Liver (tissue), 9 donors: ENCODE measurements around the gene TNK1. TPM values are rescaled to one million over a fixed set of nuclear protein-coding genes. Genes with fewer than 3 reads are reported as not detected.

Experiments used
- DNase-seq: peaks from one replicate; pipeline ENCODE4 v3.0.0-alpha.2; 2017; ENCODE audit warnings: low spot score
- H3K27ac ChIP-seq, 2 donors: one replicate each; pipeline ENCODE4 v1.7.0; 2013; ENCODE audit warnings: inconsistent platforms in 2 of 2, low read length in 2 of 2, control low read depth in 1 of 2, low read depth in 1 of 2, mild to moderate bottlenecking in 1 of 2
- H3K27me3 ChIP-seq, 4 donors: one replicate each; pipeline versions ENCODE4 v1.6.1 to v1.7.0; 2013; ENCODE audit warnings: low read length in 3 of 4, inconsistent platforms in 1 of 4, mild to moderate bottlenecking in 1 of 4, moderate library complexity in 1 of 4; ENCODE audit not compliant: control insufficient read depth in 4 of 4, insufficient read depth in 4 of 4
- H3K36me3 ChIP-seq, 4 donors: one replicate each; pipeline versions ENCODE4 v1.6.1 to v1.7.0; 2013; ENCODE audit warnings: low read length in 3 of 4, mild to moderate bottlenecking in 3 of 4, low read depth in 1 of 4, moderate library complexity in 1 of 4; ENCODE audit not compliant: control insufficient read depth in 4 of 4, insufficient read depth in 3 of 4
- H3K4me1 ChIP-seq, 4 donors: one replicate each; pipeline versions ENCODE4 v1.6.1 to v1.7.0; 2013; ENCODE audit warnings: low read length in 3 of 4, mild to moderate bottlenecking in 3 of 4, moderate library complexity in 1 of 4; ENCODE audit not compliant: control insufficient read depth in 4 of 4, insufficient read depth in 4 of 4
- H3K4me3 ChIP-seq, 3 donors: one replicate each; pipeline versions ENCODE4 v1.6.1 to v1.7.0; 2013; ENCODE audit warnings: low read length in 3 of 3, control low read depth in 1 of 3, low read depth in 1 of 3, mild to moderate bottlenecking in 1 of 3
- H3K9ac ChIP-seq, 2 donors: one replicate each; pipeline ENCODE4 v1.7.0; 2013; ENCODE audit warnings: low read length in 2 of 2, mild to moderate bottlenecking in 2 of 2, moderate library complexity in 2 of 2, control low read depth in 1 of 2, low read depth in 1 of 2
- H3K9me3 ChIP-seq, 4 donors: one replicate each; pipeline versions ENCODE4 v1.6.1 to v1.7.0; 2013; ENCODE audit warnings: low read length in 3 of 4; ENCODE audit not compliant: control insufficient read depth in 4 of 4
- ATF3 ChIP-seq: IDR thresholded peaks from 2 replicates; pipeline ENCODE4 v1.6.1; 2016; ENCODE audit warnings: antibody characterized with exemption
- CTCF ChIP-seq: fragments of 150-350 bp; IDR thresholded peaks from 2 replicates; pipeline ENCODE4 v1.5.1; 2017; ENCODE audit warnings: improper control_type of control experiment, low read depth, low read length; ENCODE audit not compliant: missing input control
- EGR1 ChIP-seq, 2 donors: IDR thresholded peaks; 2 replicates each; pipeline ENCODE4 v1.6.1; 2016 to 2018; ENCODE audit warnings: antibody characterized with exemption in 2 of 2, low read depth in 2 of 2
- FOXA1 ChIP-seq: IDR thresholded peaks from 2 replicates; pipeline ENCODE4 v1.6.1; 2016; ENCODE audit warnings: antibody characterized with exemption
- FOXA2 ChIP-seq: IDR thresholded peaks from 2 replicates; pipeline ENCODE4 v1.6.1; 2016; ENCODE audit warnings: antibody characterized with exemption
- GABPA ChIP-seq, 2 donors: IDR thresholded peaks in 1 of 2; conservative IDR thresholded peaks in 1 of 2; 2 replicates each; pipeline ENCODE4 v1.6.1; 2016; ENCODE audit warnings: antibody characterized with exemption in 2 of 2, mild to moderate bottlenecking in 1 of 2, moderate library complexity in 1 of 2
- HNF4A ChIP-seq, 2 donors: conservative IDR thresholded peaks; 2 replicates each; pipeline ENCODE4 v1.6.1; 2016; ENCODE audit warnings: antibody characterized with exemption in 2 of 2, mild to moderate bottlenecking in 2 of 2
- HNF4G ChIP-seq: IDR thresholded peaks from 2 replicates; pipeline ENCODE4 v1.6.1; 2016; ENCODE audit warnings: antibody characterized with exemption
- JUND ChIP-seq, 2 donors: IDR thresholded peaks; 2 replicates each; pipeline ENCODE4 v1.6.1; 2016; ENCODE audit warnings: antibody characterized with exemption in 2 of 2
- MAX ChIP-seq: IDR thresholded peaks from 2 replicates; pipeline ENCODE4 v1.6.1; 2016; ENCODE audit warnings: antibody characterized with exemption
- NR2F2 ChIP-seq: IDR thresholded peaks from 2 replicates; pipeline ENCODE4 v1.6.1; 2016; ENCODE audit warnings: antibody characterized with exemption
- RAD21 ChIP-seq, 2 donors: IDR thresholded peaks; 2 replicates each; pipeline ENCODE4 v1.6.1; 2016; ENCODE audit warnings: antibody characterized with exemption in 2 of 2, mild to moderate bottlenecking in 2 of 2
- REST ChIP-seq: IDR thresholded peaks from 2 replicates; pipeline ENCODE4 v1.6.1; 2016; ENCODE audit warnings: antibody characterized with exemption, mild to moderate bottlenecking
- RXRA ChIP-seq, 2 donors: IDR thresholded peaks; 2 replicates each; pipeline ENCODE4 v1.6.1; 2017 to 2018; ENCODE audit warnings: antibody characterized with exemption in 2 of 2, mild to moderate bottlenecking in 1 of 2
- SP1 ChIP-seq: IDR thresholded peaks from 2 replicates; pipeline ENCODE4 v1.6.1; 2018; ENCODE audit warnings: antibody characterized with exemption, mild to moderate bottlenecking
- TAF1 ChIP-seq: conservative IDR thresholded peaks from 2 replicates; pipeline ENCODE4 v1.6.1; 2016; ENCODE audit warnings: antibody characterized with exemption, mild to moderate bottlenecking
- YY1 ChIP-seq: IDR thresholded peaks from 2 replicates; pipeline ENCODE4 v1.6.1; 2016; ENCODE audit warnings: antibody characterized with exemption, mild to moderate bottlenecking
- ZBTB33 ChIP-seq: IDR thresholded peaks from 2 replicates; pipeline ENCODE4 v1.6.1; 2016; ENCODE audit warnings: antibody characterized with exemption
- WGBS: extraction: QIAGEN DNeasy Blood & Tissue Kit; methylation state at CpG from one replicate; pipeline ENCODE4 v1.1.7; 2013; 5-methylcytosine and 5-hydroxymethylcytosine counted together
- polyA plus RNA-seq, 2 donors: library from polyadenylated mRNA; stranded (reverse) in 1 of 2; unstranded in 1 of 2; fragments of 200-250 nt in 1 of 2; fragments of >200 nt in 1 of 2; fragmentation: Nextera tagmentation in 1 of 2; extraction: Ambion mirVana in 1 of 2; gene quantifications; one replicate each; pipeline versions ENCODE4 v1.2.1 to v1.2.3, GENCODE V29; 2013 to 2015
- total RNA-seq, 2 donors: library from RNA; depleted of rRNA; stranded (reverse); fragments of >200 nt; gene quantifications; one replicate each; pipeline ENCODE4 v1.2.3, GENCODE V29; 2014
- donor health status: healthy.
- donor health status: healthy.
- donor health status: healthy.
- donor health status: healthy.
- donor health status: healthy.

The TNK1 gene
- total and polyA plus RNA-seq, 4 donors, result 0.05 to 3.5 (median 2.5) TPM

GRCh38 chr17:7382901-7383300, 2.0 kb downstream of the TNK1 start:
- no peak overlapping the region for H3K27ac ChIP-seq
- WGBS, result 94% methylated on average over 10 of the region's 10 CpGs
- DNase-seq, result no peak
- peaks cover 0 to 3% (median 0%) of the 10 kb centered on the region in 4 donors for H3K27me3 ChIP-seq
- H3K9me3 ChIP-seq, result no peaks in the 10 kb centered on the region
- TF ChIP-seq HNF4G (no peak), GABPA (IDR thresholded peaks at IDR 0.05 in 1 of 2, conservative IDR thresholded peaks at IDR 0.05 in 1 of 2) (no peak), ATF3 (no peak), JUND (IDR thresholded peaks at IDR 0.05) (no peak), REST (no peak), ZBTB33 (no peak), NR2F2 (no peak), YY1 (no peak), EGR1 (IDR thresholded peaks at IDR 0.05; ENCODE audit: low read depth in 2 of 2) (no peak), RXRA (IDR thresholded peaks at IDR 0.05) (no peak), RAD21 (IDR thresholded peaks at IDR 0.05) (no peak), CTCF (no peak), FOXA1 (no peak), TAF1 (no peak), MAX (no peak), SP1 (no peak), FOXA2 (no peak), HNF4A (conservative IDR thresholded peaks at IDR 0.05) (no peak)
- no peak overlapping the region for H3K9ac ChIP-seq
- H3K4me3 ChIP-seq, result no peak overlapping the region
- peaks cover 0 to 6% (median 0%) of the 10 kb centered on the region in 4 donors for H3K36me3 ChIP-seq
- H3K4me1 ChIP-seq, result peaks cover 6 to 18% (median 12%) of the 10 kb centered on the region in 4 donors
